Sigmoid colon (tissue), 7 donors: ENCODE measurements around the gene AXIN1. TPM values are rescaled to one million over a fixed set of nuclear protein-coding genes. Genes with fewer than 3 reads are reported as not detected.
"Not testable (repeated sequence)": the region's sequence is repeated elsewhere in the genome, so short reads cannot be mapped to it uniquely, and the experiment has no call there.

Experiments
- DNase-seq: peaks from one replicate; pipeline ENCODE4 v3.0.0-alpha.2; 2019
- H3K27ac ChIP-seq, 4 donors: fragments of 200-600 bp; sonication (generic); one replicate each; pipeline ENCODE4 v1.5.1; 2016 to 2019; ENCODE audit warnings: mild to moderate bottlenecking in 1 of 4
- H3K27me3 ChIP-seq, 3 donors: fragments of 200-600 bp; sonication (generic); one replicate each; pipeline ENCODE4 v1.5.1; 2019; ENCODE audit warnings: mild to moderate bottlenecking in 1 of 3
- H3K36me3 ChIP-seq, 4 donors: fragments of 200-600 bp; sonication (generic); one replicate each; pipeline ENCODE4 v1.5.1; 2016 to 2019
- H3K4me1 ChIP-seq, 4 donors: fragments of 200-600 bp; sonication (generic); one replicate each; pipeline ENCODE4 v1.5.1; 2017 to 2019
- H3K4me3 ChIP-seq, 4 donors: fragments of 200-600 bp; sonication (generic); one replicate each; pipeline ENCODE4 v1.5.1; 2017 to 2019; ENCODE audit warnings: mild to moderate bottlenecking in 2 of 4, moderate library complexity in 1 of 4
- H3K9me3 ChIP-seq, 4 donors: fragments of 200-600 bp in 3 of 4; sonication (generic) in 3 of 4; one replicate each; pipeline versions ENCODE4 v1.5.1 to v1.6.1; 2013 to 2019
- CTCF ChIP-seq, 4 experiments: fragments of 450-650 bp in 3 of 4; fragments of 200-600 bp in 1 of 4; IDR thresholded peaks; one replicate each; pipeline ENCODE4 v1.5.1; 2016 to 2019; ENCODE audit warnings: antibody characterized with exemption in 4 of 4, mild to moderate bottlenecking in 3 of 4, moderate library complexity in 2 of 4
- EP300 ChIP-seq, 4 donors: sonication (generic); formaldehyde crosslinking; IDR thresholded peaks; one replicate each; pipeline ENCODE4 v1.6.1; 2017; ENCODE audit warnings: antibody characterized with exemption in 4 of 4
- POLR2A ChIP-seq, 2 donors: fragments of 450-650 bp; IDR thresholded peaks; one replicate each; pipeline ENCODE4 v1.6.1; 2016; ENCODE audit warnings: antibody characterized with exemption in 2 of 2, mild to moderate bottlenecking in 2 of 2, moderate library complexity in 2 of 2
- POLR2AphosphoS5 ChIP-seq, 4 donors: sonication (generic); formaldehyde crosslinking; IDR thresholded peaks; one replicate each; pipeline ENCODE4 v1.6.1; 2017; ENCODE audit warnings: antibody characterized with exemption in 4 of 4
- WGBS, 2 donors: extraction: QIAGEN DNeasy Blood & Tissue Kit; methylation state at CpG; one replicate each; pipeline ENCODE4 v1.1.7; 2013; 5-methylcytosine and 5-hydroxymethylcytosine counted together
- intact Hi-C: fragments of 100-400 bp; cut with DNase I; formaldehyde crosslinking; loops from one replicate; pipeline ENCODE4 v1.15.1; 2023
- polyA plus RNA-seq, 3 donors: library from polyadenylated mRNA; stranded (reverse); fragments of 200-250 nt; gene quantifications; one replicate each; pipeline ENCODE4 v1.2.3, GENCODE V29; 2013
- total RNA-seq, 4 donors: library from RNA; depleted of rRNA; stranded (reverse); fragments of >200 nt; gene quantifications; one replicate each; pipeline ENCODE4 v1.1.0, GENCODE V29; 2016
- donor health status: healthy with polysubstance abuse.
- donor health status: Bipolar disorder and iron deficiency.
- donor health status: healthy.

AXIN1 gene
- total and polyA plus RNA-seq, 7 donors = 17.9 to 33.4 (median 28.2) TPM

GRCh38 chr16:363110-363765 lies 10.7 kb upstream of the AXIN1 start:
- intact Hi-C loops = no loop called here
- no peaks in the 10 kb centered on the region for H3K9me3 ChIP-seq
- H3K36me3 ChIP-seq = peaks cover 11 to 20% (median 15%) of the 10 kb centered on the region in 4 donors
- DNase-seq = no peak
- WGBS, 2 donors = 25 to 68% methylated on average over 20 of the region's 20 CpGs
- peaks cover 0 to 20% (median 13%) of the 10 kb centered on the region in 3 donors for H3K27me3 ChIP-seq
- H3K4me3 ChIP-seq = no peak overlapping the region
- H3K27ac ChIP-seq = no peak overlapping the region
- TF ChIP-seq POLR2A (IDR thresholded peaks at IDR 0.05) = no peak
- TF ChIP-seq POLR2AphosphoS5 (IDR thresholded peaks at IDR 0.05) = no peak
- no peak for TF ChIP-seq CTCF (IDR thresholded peaks at IDR 0.05)
- TF ChIP-seq EP300 (IDR thresholded peaks at IDR 0.05) = no peak
- no peaks in the 10 kb centered on the region for H3K4me1 ChIP-seq

- Histone ChIP-seq H3K27me3 (peaks cover 0 to 20% (median 13%) of the 10 kb centered on the region in 3 donors), H3K36me3 (peaks cover 5 to 14% (median 10%) of the 10 kb centered on the region in 4 donors)
- WGBS, 2 donors = 82 to 88% methylated on average over 24 of the region's 24 CpGs
- H3K4me3 ChIP-seq, DNase-seq, H3K9me3 ChIP-seq, H3K4me1 ChIP-seq, H3K27ac ChIP-seq, intact Hi-C loops: not testable (repeated sequence)
These were observed 10.1 kb upstream of the AXIN1 start for GRCh38 chr16:362702-362999.

GRCh38 chr16:361872-362701 lies 9.6 kb upstream of the AXIN1 start:
- peak; percentile 85 for DNase-seq

GRCh38 chr16:361341-361871 lies 8.9 kb upstream of the AXIN1 start:
- Histone ChIP-seq H3K27me3 (peaks cover 0 to 20% (median 13%) of the 10 kb centered on the region in 3 donors), H3K4me1 (no peaks in the 10 kb centered on the region), H3K4me3 (no peak overlapping the region), H3K27ac (no peak overlapping the region), H3K9me3 (no peaks in the 10 kb centered on the region), H3K36me3 (peaks cover 0 to 2% (median 0%) of the 10 kb centered on the region in 4 donors)
- intact Hi-C loops = no loop called here
- no peak for DNase-seq
- WGBS, 2 donors = 81 to 89% methylated on average over 30 of the region's 30 CpGs
- TF ChIP-seq POLR2AphosphoS5 (IDR thresholded peaks at IDR 0.05) (no peak), CTCF (IDR thresholded peaks at IDR 0.05) (no peak), POLR2A (IDR thresholded peaks at IDR 0.05) (no peak), EP300 (IDR thresholded peaks at IDR 0.05) (no peak)

More at GRCh38 chr16:361872-362701, 9.6 kb upstream of the AXIN1 start:
- Histone ChIP-seq H3K4me1 (no peaks in the 10 kb centered on the region), H3K27ac (no peak overlapping the region), H3K36me3 (peaks cover 2 to 9% (median 6%) of the 10 kb centered on the region in 4 donors), H3K9me3 (no peaks in the 10 kb centered on the region), H3K27me3 (peaks cover 0 to 20% (median 13%) of the 10 kb centered on the region in 3 donors), H3K4me3 (no peak overlapping the region)
- 13 to 33% methylated on average over 30 of the region's 30 CpGs for WGBS, 2 donors
- intact Hi-C loops = no loop called here
- TF ChIP-seq EP300 (IDR thresholded peaks at IDR 0.05) = no peak
- TF ChIP-seq CTCF (IDR thresholded peaks at IDR 0.05) = peak; percentile 21 to 62 (median 57)

- Histone ChIP-seq H3K27me3 (peaks cover 0 to 20% (median 13%) of the 10 kb centered on the region in 3 donors), H3K27ac (no peak overlapping the region), H3K4me3 (no peak overlapping the region), H3K36me3 (no peaks in the 10 kb centered on the region), H3K4me1 (no peaks in the 10 kb centered on the region), H3K9me3 (no peaks in the 10 kb centered on the region)
- 92 to 94% methylated on average over 47 of the region's 47 CpGs for WGBS, 2 donors
- TF ChIP-seq EP300 (IDR thresholded peaks at IDR 0.05) (no peak), POLR2A (IDR thresholded peaks at IDR 0.05) (no peak), CTCF (IDR thresholded peaks at IDR 0.05) (no peak), POLR2AphosphoS5 (IDR thresholded peaks at IDR 0.05) (no peak)
- intact Hi-C loops = no loop called here
- DNase-seq = no peak
These were observed 8.3 kb upstream of the AXIN1 start for GRCh38 chr16:360698-361336.
